Ishikawa (cell line): Measurements from ENCODE around the gene DLGAP4.

Source experiments
- CEBPB ChIP-seq: IDR thresholded peaks from 2 replicates; pipeline ENCODE4 v1.6.1; 2012
- TEAD4 ChIP-seq: IDR thresholded peaks from 2 replicates; pipeline ENCODE4 v1.6.1; 2012
- YY1 ChIP-seq: IDR thresholded peaks from 2 replicates; pipeline ENCODE4 v1.6.1; 2012; ENCODE audit warnings: low read depth
- TF ChIP-seq, protein P1 (sequence below): IDR thresholded peaks from 2 replicates; pipeline ENCODE4 v1.6.1; 2012; ENCODE audit warnings: low read depth, mild to moderate bottlenecking

DNA sequence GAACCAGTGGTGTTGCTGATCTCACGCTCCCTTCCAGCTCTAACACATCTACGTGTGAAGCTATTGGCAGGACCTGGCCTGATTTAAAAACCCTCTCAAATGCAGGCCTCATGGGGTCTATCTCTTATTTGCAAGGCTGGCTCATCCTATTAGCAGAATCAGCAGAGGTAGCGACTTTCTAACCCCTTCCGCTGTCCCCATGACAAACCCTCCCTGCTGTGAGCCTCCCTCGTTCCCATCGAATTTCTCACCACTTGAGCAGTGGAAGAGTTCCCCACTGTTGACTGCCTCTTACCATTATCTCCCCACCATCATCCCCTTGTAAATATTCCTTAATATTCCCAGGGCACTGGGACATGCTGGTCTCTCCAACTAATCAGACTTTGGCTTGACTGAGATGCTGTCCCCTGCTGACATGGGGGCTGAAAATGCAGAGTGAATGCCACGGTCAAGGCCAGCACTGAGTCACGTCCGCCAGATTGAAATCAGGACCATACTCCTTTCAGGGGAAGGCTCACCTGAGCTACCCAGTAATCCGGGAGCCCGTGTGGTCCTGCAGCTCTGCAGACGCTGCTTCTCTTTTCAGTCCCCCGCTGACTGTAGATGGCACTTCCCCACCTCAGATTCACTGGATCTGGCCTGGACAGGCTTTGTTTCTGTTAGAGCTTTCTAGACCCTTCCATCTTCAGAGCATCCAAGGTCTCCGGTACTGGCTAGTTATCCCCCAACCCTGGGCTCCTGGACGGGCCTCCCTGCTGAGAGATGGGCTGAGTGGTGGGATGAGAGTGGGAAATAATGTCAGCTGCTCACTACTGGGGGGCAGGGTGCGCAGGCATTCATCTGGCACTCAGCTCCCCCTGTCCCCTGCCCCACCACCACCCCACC is 46.7 kb upstream of the DLGAP4 start:
- TF ChIP-seq, protein P1, sequence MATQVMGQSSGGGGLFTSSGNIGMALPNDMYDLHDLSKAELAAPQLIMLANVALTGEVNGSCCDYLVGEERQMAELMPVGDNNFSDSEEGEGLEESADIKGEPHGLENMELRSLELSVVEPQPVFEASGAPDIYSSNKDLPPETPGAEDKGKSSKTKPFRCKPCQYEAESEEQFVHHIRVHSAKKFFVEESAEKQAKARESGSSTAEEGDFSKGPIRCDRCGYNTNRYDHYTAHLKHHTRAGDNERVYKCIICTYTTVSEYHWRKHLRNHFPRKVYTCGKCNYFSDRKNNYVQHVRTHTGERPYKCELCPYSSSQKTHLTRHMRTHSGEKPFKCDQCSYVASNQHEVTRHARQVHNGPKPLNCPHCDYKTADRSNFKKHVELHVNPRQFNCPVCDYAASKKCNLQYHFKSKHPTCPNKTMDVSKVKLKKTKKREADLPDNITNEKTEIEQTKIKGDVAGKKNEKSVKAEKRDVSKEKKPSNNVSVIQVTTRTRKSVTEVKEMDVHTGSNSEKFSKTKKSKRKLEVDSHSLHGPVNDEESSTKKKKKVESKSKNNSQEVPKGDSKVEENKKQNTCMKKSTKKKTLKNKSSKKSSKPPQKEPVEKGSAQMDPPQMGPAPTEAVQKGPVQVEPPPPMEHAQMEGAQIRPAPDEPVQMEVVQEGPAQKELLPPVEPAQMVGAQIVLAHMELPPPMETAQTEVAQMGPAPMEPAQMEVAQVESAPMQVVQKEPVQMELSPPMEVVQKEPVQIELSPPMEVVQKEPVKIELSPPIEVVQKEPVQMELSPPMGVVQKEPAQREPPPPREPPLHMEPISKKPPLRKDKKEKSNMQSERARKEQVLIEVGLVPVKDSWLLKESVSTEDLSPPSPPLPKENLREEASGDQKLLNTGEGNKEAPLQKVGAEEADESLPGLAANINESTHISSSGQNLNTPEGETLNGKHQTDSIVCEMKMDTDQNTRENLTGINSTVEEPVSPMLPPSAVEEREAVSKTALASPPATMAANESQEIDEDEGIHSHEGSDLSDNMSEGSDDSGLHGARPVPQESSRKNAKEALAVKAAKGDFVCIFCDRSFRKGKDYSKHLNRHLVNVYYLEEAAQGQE, result no peak
- no peak for TF ChIP-seq YY1
- TF ChIP-seq TEAD4, result no peak
- no peak for TF ChIP-seq CEBPB
